H9 (cell line): Measurements from ENCODE around the gene TAS2R40. TPM values are rescaled to one million over a fixed set of nuclear protein-coding genes. Genes with fewer than 3 reads are reported as not detected.
"Not testable (repeated sequence)": the region's sequence is repeated elsewhere in the genome, so short reads cannot be mapped to it uniquely, and the experiment has no call there.

Experiments used
- DNase-seq: peaks from one replicate; pipeline ENCODE4 v3.0.0-alpha.2; 2017
- H2AFZ ChIP-seq: one replicate; pipeline ENCODE4 v1.6.1; 2013; ENCODE audit warnings: mild to moderate bottlenecking, low read length, control low read depth, moderate library complexity
- H2AK5ac ChIP-seq: 2 replicates; pipeline ENCODE4 v1.6.1; 2013; ENCODE audit warnings: low read length, control low read depth, mixed read lengths; ENCODE audit not compliant: insufficient read length
- H2BK120ac ChIP-seq: one replicate; pipeline ENCODE4 v1.6.1; 2013; ENCODE audit warnings: low read depth, mild to moderate bottlenecking, low read length, control low read depth, inconsistent platforms; ENCODE audit not compliant: poor library complexity, severe bottlenecking
- H2BK12ac ChIP-seq: 2 replicates; pipeline ENCODE4 v1.6.1; 2013; ENCODE audit warnings: low read length, control low read depth, mixed read lengths, low read depth; ENCODE audit not compliant: insufficient read length
- H2BK15ac ChIP-seq: 2 replicates; pipeline ENCODE4 v1.6.1; 2013; ENCODE audit warnings: low read depth, low read length, control low read depth
- H2BK20ac ChIP-seq: one replicate; pipeline ENCODE4 v1.6.1; 2013; ENCODE audit warnings: low read depth, mild to moderate bottlenecking, low read length, control low read depth, inconsistent platforms; ENCODE audit not compliant: poor library complexity, severe bottlenecking
- H2BK5ac ChIP-seq: 2 replicates; pipeline ENCODE4 v1.6.1; 2013; ENCODE audit warnings: low read length, control low read depth, mixed read lengths; ENCODE audit not compliant: insufficient read length
- H3K14ac ChIP-seq: 2 replicates; pipeline ENCODE4 v1.6.1; 2013; ENCODE audit warnings: low read length, control low read depth; ENCODE audit not compliant: insufficient read depth
- H3K18ac ChIP-seq: 2 replicates; pipeline ENCODE4 v1.6.1; 2013; ENCODE audit warnings: low read depth, mild to moderate bottlenecking, mixed read lengths, low read length, control low read depth; ENCODE audit not compliant: insufficient read length
- H3K23ac ChIP-seq: 2 replicates; pipeline ENCODE4 v1.6.1; 2013; ENCODE audit warnings: low read length, control low read depth, mixed read lengths, low read depth; ENCODE audit not compliant: insufficient read length
- H3K23me2 ChIP-seq: 2 replicates; pipeline ENCODE4 v1.6.1; 2013; ENCODE audit warnings: low read depth, mild to moderate bottlenecking, mixed read lengths, low read length, control low read depth; ENCODE audit not compliant: insufficient read length, poor library complexity, severe bottlenecking
- H3K27ac ChIP-seq: 2 replicates; pipeline ENCODE4 v1.5.1; 2013; ENCODE audit warnings: low read length, control low read depth, mixed read lengths, low read depth; ENCODE audit not compliant: insufficient read length
- H3K27me3 ChIP-seq: 2 replicates; pipeline ENCODE4 v1.6.1; 2013; ENCODE audit warnings: low read length, control low read depth, inconsistent platforms; ENCODE audit not compliant: insufficient read depth
- H3K4ac ChIP-seq: 2 replicates; pipeline ENCODE4 v1.6.1; 2013; ENCODE audit warnings: low read depth, mild to moderate bottlenecking, control low read depth, inconsistent platforms, low read length, moderate library complexity
- H3K4me1 ChIP-seq: 2 replicates; pipeline ENCODE4 v1.6.1; 2013; ENCODE audit warnings: low read length, control low read depth, inconsistent platforms; ENCODE audit not compliant: insufficient read depth
- H3K4me2 ChIP-seq: 2 replicates; pipeline ENCODE4 v1.6.1; 2013; ENCODE audit warnings: low read length, control low read depth, mixed read lengths; ENCODE audit not compliant: insufficient read length, insufficient read depth
- H3K56ac ChIP-seq: 2 replicates; pipeline ENCODE4 v1.6.1; 2013; ENCODE audit warnings: low read depth, mild to moderate bottlenecking, mixed read lengths, low read length, control low read depth; ENCODE audit not compliant: insufficient read length
- H3K79me1 ChIP-seq: 2 replicates; pipeline ENCODE4 v1.6.1; 2013; ENCODE audit warnings: low read depth, mild to moderate bottlenecking, moderate library complexity, low read length, control low read depth, inconsistent platforms; ENCODE audit not compliant: insufficient read depth, poor library complexity, severe bottlenecking
- H3K79me2 ChIP-seq: 2 replicates; pipeline ENCODE4 v1.6.1; 2013; ENCODE audit warnings: low read length, control low read depth, inconsistent platforms; ENCODE audit not compliant: insufficient read depth
- H3K9ac ChIP-seq: 2 replicates; pipeline ENCODE4 v1.6.1; 2013; ENCODE audit warnings: low read length, control low read depth, mixed read lengths; ENCODE audit not compliant: insufficient read length; ENCODE audit errors: extremely low read depth
- H3K9me3 ChIP-seq: one replicate; pipeline ENCODE4 v1.6.1; 2013; ENCODE audit warnings: low read depth, low read length, inconsistent platforms; ENCODE audit not compliant: control insufficient read depth
- H3T11ph ChIP-seq: one replicate; pipeline ENCODE4 v1.6.1; 2013; ENCODE audit warnings: mild to moderate bottlenecking, low read length, control low read depth, inconsistent platforms
- H4K20me1 ChIP-seq: one replicate; pipeline ENCODE4 v1.6.1; 2013; ENCODE audit not compliant: control insufficient read depth, insufficient read length, insufficient read depth
- H4K5ac ChIP-seq: 2 replicates; pipeline ENCODE4 v1.6.1; 2013; ENCODE audit warnings: low read depth, mild to moderate bottlenecking, mixed read lengths, low read length, control low read depth; ENCODE audit not compliant: insufficient read length
- H4K8ac ChIP-seq: replicated peaks from 2 replicates; pipeline ENCODE4 v1.6.1; 2013; ENCODE audit warnings: low read length, control low read depth, mixed read lengths, low read depth; ENCODE audit not compliant: insufficient read length
- H4K91ac ChIP-seq: 2 replicates; pipeline ENCODE4 v1.6.1; 2013; ENCODE audit warnings: low read depth, mild to moderate bottlenecking, moderate library complexity, mixed read lengths, low read length, control low read depth; ENCODE audit not compliant: insufficient read length
- H3K27ac Mint-ChIP-seq, 3 experiments: 2 replicates in 2 of 3; 3 replicates in 1 of 3; pipeline ENCODE4 v1.8.0; 2020 to 2021; ENCODE audit warnings: mixed read lengths in 3 of 3, mild to moderate bottlenecking in 1 of 3, moderate library complexity in 1 of 3
- H3K27me3 Mint-ChIP-seq: 2 replicates; pipeline ENCODE4 v1.8.0; 2021; ENCODE audit warnings: low read depth, mild to moderate bottlenecking, moderate library complexity, mixed read lengths
- H3K36me3 Mint-ChIP-seq, 3 experiments: 2 replicates in 2 of 3; 3 replicates in 1 of 3; pipeline ENCODE4 v1.8.0; 2020 to 2021; ENCODE audit warnings: low read depth in 3 of 3, mixed read lengths in 3 of 3; ENCODE audit not compliant: insufficient read depth in 1 of 3
- H3K4me1 Mint-ChIP-seq, 2 experiments: 2 replicates each; pipeline ENCODE4 v1.8.0; 2020; ENCODE audit warnings: mixed read lengths in 2 of 2
- H3K4me3 Mint-ChIP-seq, 2 experiments: 2 replicates in 1 of 2; 3 replicates in 1 of 2; pipeline ENCODE4 v1.8.0; 2020 to 2021; ENCODE audit warnings: mild to moderate bottlenecking in 2 of 2, mixed read lengths in 2 of 2, moderate library complexity in 1 of 2
- H3K9me3 Mint-ChIP-seq, 2 experiments: 2 replicates in 1 of 2; 3 replicates in 1 of 2; pipeline ENCODE4 v1.8.0; 2020; ENCODE audit warnings: mild to moderate bottlenecking in 2 of 2, mixed read lengths in 2 of 2, moderate library complexity in 1 of 2
- CTCF ChIP-seq: fragments of 200-600 bp; sonication (generic); conservative IDR thresholded peaks from 3 replicates; pipeline ENCODE4 v1.8.0; 2021; ENCODE audit warnings: antibody characterized with exemption, mild to moderate bottlenecking
- WGBS: extraction: QIAGEN DNeasy Blood & Tissue Kit; methylation state at CpG from one replicate; pipeline ENCODE4 v1.1.7; 2013; ENCODE audit warnings: missing lambda C conversion rate, low lambda C conversion rate, mixed read lengths; ENCODE audit not compliant: insufficient read length; ENCODE audit errors: extremely low coverage; 5-methylcytosine and 5-hydroxymethylcytosine counted together
- total RNA-seq: library from RNA; stranded (reverse); gene quantifications from 2 replicates; pipeline ENCODE4 v1.2.1, GENCODE V29; 2021

Gene TAS2R40
- total RNA-seq, 1 experiment from 2014 or later, result not detected

GRCh38 chr7:143210541-143210940 lies 11.3 kb upstream of the TAS2R40 start:
- H2AK5ac ChIP-seq, result no peak overlapping the region
- Mint-ChIP-seq H3K36me3 (peaks cover 0 to 5% (median 0%) of the 10 kb centered on the region in 3 experiments; a peak in 1 of 7 replicates), H3K27me3 (no peaks in the 10 kb centered on the region), H3K4me3 (no peak overlapping the region), H3K4me1 (no peaks in the 10 kb centered on the region), H3K27ac (no peak overlapping the region), H3K9me3 (peaks cover 0 to 9% of the 10 kb centered on the region in 2 experiments; a peak in 2 of 5 replicates)
- H3K4ac ChIP-seq, result no peak overlapping the region
- H4K8ac ChIP-seq, result no peak overlapping the region
- H3K23me2 ChIP-seq, result no peaks in the 10 kb centered on the region
- H4K20me1 ChIP-seq, result no peaks in the 10 kb centered on the region
- no peaks in the 10 kb centered on the region for H3K79me1 ChIP-seq
- H3K27ac ChIP-seq, result no peak overlapping the region
- no peaks in the 10 kb centered on the region for H3K9me3 ChIP-seq
- no peak overlapping the region for H3K4me2 ChIP-seq
- H2BK15ac ChIP-seq, result no peak overlapping the region
- H2BK120ac ChIP-seq, result no peak overlapping the region
- H3K9ac ChIP-seq, result no peak overlapping the region
- no peak overlapping the region for H2AFZ ChIP-seq
- H4K5ac ChIP-seq, result no peak overlapping the region
- H3K18ac ChIP-seq, result no peak overlapping the region
- H4K91ac ChIP-seq, result no peak overlapping the region
- H3K23ac ChIP-seq, result no peak overlapping the region
- H3K14ac ChIP-seq, result no peak overlapping the region
- DNase-seq, result no peak
- no peak for TF ChIP-seq CTCF
- H2BK20ac ChIP-seq, result no peak overlapping the region
- no peak overlapping the region for H2BK12ac ChIP-seq
- H3K4me1 ChIP-seq, result no peaks in the 10 kb centered on the region
- no peaks in the 10 kb centered on the region for H3K79me2 ChIP-seq
- H2BK5ac ChIP-seq, result no peak overlapping the region
- WGBS, result no CpG with 5 or more reads among the region's 4 CpGs
- H3K27me3 ChIP-seq, result no peaks in the 10 kb centered on the region
- H3K56ac ChIP-seq, result no peak overlapping the region
- no peak overlapping the region for H3T11ph ChIP-seq

DNA sequence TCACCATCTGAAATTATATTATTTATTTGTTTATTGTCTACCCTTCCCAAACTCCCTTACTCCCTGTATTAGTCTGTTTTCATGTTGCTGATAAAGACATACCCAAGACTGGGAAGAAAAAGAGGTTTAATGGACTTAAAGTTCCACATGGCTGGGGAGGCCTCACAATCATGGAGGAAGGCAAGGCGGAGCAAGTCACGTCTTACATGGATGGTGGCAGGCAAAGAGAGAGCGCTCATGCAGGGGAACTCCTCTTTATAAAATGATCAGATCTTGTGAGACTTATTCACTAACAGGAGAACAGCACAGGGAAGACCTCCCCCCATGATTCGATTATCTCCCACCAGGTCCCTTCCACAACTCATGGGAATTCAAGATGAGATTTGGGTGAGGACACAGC lies 8.4 kb upstream of the TAS2R40 start:
- H3K79me2 ChIP-seq, H2BK120ac ChIP-seq, H3K27me3 ChIP-seq, H3K79me1 ChIP-seq, H3K27ac Mint-ChIP-seq, H3K4me1 ChIP-seq, H4K5ac ChIP-seq, H3T11ph ChIP-seq, H3K23ac ChIP-seq, H2BK15ac ChIP-seq, H3K23me2 ChIP-seq, H2BK5ac ChIP-seq, H3K4me3 Mint-ChIP-seq, H3K14ac ChIP-seq, H3K4ac ChIP-seq, H3K4me2 ChIP-seq, H2BK20ac ChIP-seq, H4K8ac ChIP-seq, H4K91ac ChIP-seq, H3K36me3 Mint-ChIP-seq, H2AK5ac ChIP-seq, H4K20me1 ChIP-seq, H2AFZ ChIP-seq, H3K27ac ChIP-seq, H3K4me1 Mint-ChIP-seq, H3K9me3 ChIP-seq, H3K27me3 Mint-ChIP-seq, H3K9me3 Mint-ChIP-seq, DNase-seq, H2BK12ac ChIP-seq, H3K9ac ChIP-seq, H3K56ac ChIP-seq, H3K18ac ChIP-seq: not testable (repeated sequence)
- no CpG with 5 or more reads among the region's 4 CpGs for WGBS
